ENCODE measurements around the gene TAF1A.

DNA sequence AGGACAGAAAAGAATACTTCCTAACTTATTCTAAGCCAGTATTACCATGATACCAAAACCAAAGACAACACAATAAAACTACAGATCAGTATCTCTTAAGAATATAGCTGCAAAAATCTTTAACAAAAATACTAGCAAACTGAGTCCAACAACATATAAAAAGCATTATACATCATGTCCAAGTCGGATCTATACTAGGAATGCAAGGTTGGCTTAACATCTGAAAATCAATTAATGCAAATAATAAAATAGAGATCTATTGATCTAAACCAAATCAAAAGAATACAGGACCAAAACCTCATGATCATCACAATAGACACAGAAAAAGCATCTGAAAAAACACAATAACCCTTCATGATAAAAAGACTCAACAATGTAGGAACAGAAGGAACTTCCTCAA, 18.9 kb downstream of the TAF1A start:
- no peak for TF ChIP-seq CTCF (IDR thresholded peaks at IDR 0.05)
- TF ChIP-seq POLR2A (IDR thresholded peaks at IDR 0.05): no peak
- no peak for TF ChIP-seq POLR2AphosphoS5 (IDR thresholded peaks at IDR 0.05)

All from sigmoid colon (tissue), 4 donors.